IMR-90 (cell line): ENCODE measurements around the gene OGG1.

Source experiments
- CTCF ChIP-seq: conservative IDR thresholded peaks from 2 replicates; pipeline ENCODE4 v1.5.1; 2012; ENCODE audit warnings: mild to moderate bottlenecking, low read depth, low read length, improper control_type of control experiment
- FOS ChIP-seq: fragments of 150-350 bp; IDR thresholded peaks from 2 replicates; pipeline ENCODE4 v1.6.1; 2016; ENCODE audit warnings: low read depth, low read length
- POLR2A ChIP-seq: IDR thresholded peaks from 2 replicates; pipeline ENCODE4 v1.6.1; 2012; ENCODE audit warnings: mild to moderate bottlenecking, low read depth, low read length
- SMC3 ChIP-seq: fragments of 150-350 bp; IDR thresholded peaks from 2 replicates; pipeline ENCODE4 v1.6.1; 2016; ENCODE audit warnings: low read depth, mild to moderate bottlenecking, antibody characterized with exemption, low read length, moderate library complexity

- TF ChIP-seq CTCF (no peak), SMC3 (no peak), FOS (no peak), POLR2A (0 out of 2 replicates have a peak, but pooled peaks have one; percentile 4)
Observed at GRCh38 chr3:9794400-9794799, 44.6 kb downstream of the OGG1 start.
